ENCODE data around the gene UGT2A1. TPM values are rescaled to one million over a fixed set of nuclear protein-coding genes. Genes with fewer than 3 reads are reported as not detected.
A peak's percentile ranks its signal among the peaks of the same experiment; 100 is the strongest.
"Not testable (repeated sequence)": the region's sequence is repeated elsewhere in the genome, so short reads cannot be mapped to it uniquely, and the experiment has no call there.

The UGT2A1 gene
- total and polyA plus RNA-seq, 2 of the 13 experiments (the other 11 are each of a cell fraction or from before 2014, with no cell fraction given): not detected

DNA sequence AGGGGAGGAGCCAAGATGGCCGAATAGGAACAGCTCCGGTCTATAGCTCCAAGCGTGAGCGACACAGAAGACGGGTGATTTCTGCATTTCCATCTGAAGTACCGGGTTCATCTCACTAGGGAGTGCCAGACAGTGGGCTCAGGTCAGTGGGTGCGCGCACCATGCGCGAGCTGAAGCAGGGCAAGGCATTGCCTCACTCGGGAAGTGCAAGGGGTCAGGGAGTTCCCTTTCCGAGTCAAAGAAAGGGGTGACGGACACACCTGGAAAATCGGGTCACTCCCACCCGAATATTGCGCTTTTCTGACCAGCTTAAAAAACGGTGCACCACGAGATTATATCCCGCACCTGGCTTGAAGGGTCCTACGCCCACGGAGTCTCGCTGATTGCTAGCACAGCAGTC lies 11.0 kb upstream of the UGT2A1 start:
- CTCF ChIA-PET (ENCODE audit: low intra/inter-chr PET ratio, low total read pairs); intact Hi-C loops (cut with micrococcal nuclease; ENCODE audit: unreplicated experiment); BruUV-seq (replicated peaks); H3K4me3 ChIP-seq (replicated peaks in 1 of 3; ENCODE audit: insufficient read depth in 1 of 3, low read depth in 2 of 3, low read length in 3 of 3); H3K27ac ChIP-seq (ENCODE audit: extremely low read length, insufficient read depth, low read length); H3K36me3 ChIP-seq (replicated peaks in 1 of 2; ENCODE audit: control insufficient read depth in 1 of 2, insufficient read depth in 2 of 2, low read length in 2 of 2); H2AFZ ChIP-seq (ENCODE audit: low read length); DNase-seq (ENCODE audit: low spot score); in situ Hi-C loops (cut with HindIII; ENCODE audit: extremely low pct_ligation_motif_present, low pct_unique_long_range_greater_than_20kb); H4K20me1 ChIP-seq (ENCODE audit: insufficient read depth, low read length); H3K4me1 ChIP-seq (ENCODE audit: insufficient read depth, low read length); FAIRE-seq; H3K27me3 ChIP-seq (ENCODE audit: control insufficient read depth in 1 of 2, insufficient read depth in 2 of 2, low read length in 2 of 2); H3K79me2 ChIP-seq (ENCODE audit: insufficient read depth, low read length); H3K9ac ChIP-seq (ENCODE audit: insufficient read depth, low read depth, low read length); H3K9me3 ChIP-seq (ENCODE audit: low read length); POLR2A ChIA-PET; ATAC-seq; H3K4me2 ChIP-seq (ENCODE audit: low read depth, low read length): not testable (repeated sequence)
- TF ChIP-seq, protein P1, sequence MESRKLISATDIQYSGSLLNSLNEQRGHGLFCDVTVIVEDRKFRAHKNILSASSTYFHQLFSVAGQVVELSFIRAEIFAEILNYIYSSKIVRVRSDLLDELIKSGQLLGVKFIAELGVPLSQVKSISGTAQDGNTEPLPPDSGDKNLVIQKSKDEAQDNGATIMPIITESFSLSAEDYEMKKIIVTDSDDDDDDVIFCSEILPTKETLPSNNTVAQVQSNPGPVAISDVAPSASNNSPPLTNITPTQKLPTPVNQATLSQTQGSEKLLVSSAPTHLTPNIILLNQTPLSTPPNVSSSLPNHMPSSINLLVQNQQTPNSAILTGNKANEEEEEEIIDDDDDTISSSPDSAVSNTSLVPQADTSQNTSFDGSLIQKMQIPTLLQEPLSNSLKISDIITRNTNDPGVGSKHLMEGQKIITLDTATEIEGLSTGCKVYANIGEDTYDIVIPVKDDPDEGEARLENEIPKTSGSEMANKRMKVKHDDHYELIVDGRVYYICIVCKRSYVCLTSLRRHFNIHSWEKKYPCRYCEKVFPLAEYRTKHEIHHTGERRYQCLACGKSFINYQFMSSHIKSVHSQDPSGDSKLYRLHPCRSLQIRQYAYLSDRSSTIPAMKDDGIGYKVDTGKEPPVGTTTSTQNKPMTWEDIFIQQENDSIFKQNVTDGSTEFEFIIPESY (CRISPR knock-in tag; IDR thresholded peaks at IDR 0.05): 0 out of 2 replicates have a peak, but pooled peaks have one; percentile 45
- 67% methylated on average over 22 of the region's 22 CpGs for WGBS (ENCODE audit: low lambda C conversion rate)

DNA sequence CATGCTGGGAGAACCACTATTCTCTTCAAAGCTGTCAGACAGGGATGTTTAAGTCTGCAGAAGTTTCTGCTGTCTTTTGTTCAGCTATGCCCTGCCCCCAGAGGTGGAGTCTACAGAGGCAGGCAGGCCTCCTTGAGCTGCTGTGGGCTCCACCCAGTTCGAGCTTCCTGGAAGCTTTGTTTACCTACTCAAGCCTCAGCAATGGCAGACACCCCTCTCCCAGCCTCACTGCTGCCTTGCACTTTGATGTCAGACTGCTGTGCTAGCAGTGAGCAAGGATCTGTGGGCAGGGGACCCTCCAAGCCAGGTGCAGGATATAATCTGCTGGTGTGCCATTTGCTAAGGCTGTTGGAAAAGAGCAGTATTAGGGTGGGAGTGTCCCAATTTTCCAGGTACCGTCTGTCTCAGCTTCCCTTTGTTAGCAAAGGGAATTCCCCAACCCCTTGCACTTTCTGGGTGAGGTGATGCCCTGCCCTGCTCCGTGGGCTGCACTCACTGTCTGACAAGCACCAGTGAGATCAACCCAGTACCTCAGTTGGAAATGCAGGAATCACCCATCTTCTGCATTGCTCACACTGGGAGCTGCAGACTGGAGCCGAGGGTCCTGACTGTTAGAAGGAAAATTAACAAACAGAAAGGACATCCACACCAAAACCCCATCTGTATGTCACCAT lies 8.2 kb upstream of the UGT2A1 start:
- H3K9ac ChIP-seq (ENCODE audit: insufficient read depth, low read depth, low read length); H3K36me3 ChIP-seq (replicated peaks in 1 of 2; ENCODE audit: control insufficient read depth in 1 of 2, insufficient read depth in 2 of 2, low read length in 2 of 2); ATAC-seq; H2AFZ ChIP-seq (ENCODE audit: low read length); in situ Hi-C loops (cut with HindIII; ENCODE audit: extremely low pct_ligation_motif_present, low pct_unique_long_range_greater_than_20kb); H3K4me3 ChIP-seq (replicated peaks in 1 of 3; ENCODE audit: insufficient read depth in 1 of 3, low read depth in 2 of 3, low read length in 3 of 3); H3K27ac ChIP-seq (ENCODE audit: extremely low read length, insufficient read depth, low read length); H3K9me3 ChIP-seq (ENCODE audit: low read length); FAIRE-seq; CTCF ChIA-PET (ENCODE audit: low intra/inter-chr PET ratio, low total read pairs); H3K4me1 ChIP-seq (ENCODE audit: insufficient read depth, low read length); H3K27me3 ChIP-seq (ENCODE audit: control insufficient read depth in 1 of 2, insufficient read depth in 2 of 2, low read length in 2 of 2); BruUV-seq (replicated peaks); POLR2A ChIA-PET; H3K79me2 ChIP-seq (ENCODE audit: insufficient read depth, low read length); DNase-seq (ENCODE audit: low spot score); intact Hi-C loops (cut with micrococcal nuclease; ENCODE audit: unreplicated experiment); H4K20me1 ChIP-seq (ENCODE audit: insufficient read depth, low read length): not testable (repeated sequence)
- H3K4me2 ChIP-seq (ENCODE audit: low read depth, low read length): peak overlapping the region; percentile 4; the same call in 1 of the 2 replicates
- 0% methylated on average over 3 of the region's 4 CpGs for WGBS (ENCODE audit: low lambda C conversion rate)
